ENCODE data around the gene AGBL4. TPM values are rescaled to one million over a fixed set of nuclear protein-coding genes. Genes with fewer than 3 reads are reported as not detected.

AGBL4 gene
- total RNA-seq, 3 donors from 2014 or later = 0.46 to 0.57 TPM; not detected in 1

GRCh38 chr1:48688102-48688760 is 1335.5 kb downstream of the AGBL4 start:
- ATAC-seq = no peak
- DNase-seq = no peak
- H3K9me3 ChIP-seq = no peaks in the 10 kb centered on the region
- H3K4me1 ChIP-seq (ENCODE audit: low read depth) = no peaks in the 10 kb centered on the region
- no peak overlapping the region for H3K4me3 ChIP-seq
- intact Hi-C loops (cut with DNase I, micrococcal nuclease) = no loop called here
- no peak for TF ChIP-seq CTCF (IDR thresholded peaks at IDR 0.05)
- no peaks in the 10 kb centered on the region for H3K36me3 ChIP-seq (ENCODE audit: low read depth)

- Histone ChIP-seq H3K36me3 (ENCODE audit: low read depth) (no peaks in the 10 kb centered on the region), H3K4me1 (ENCODE audit: low read depth) (no peaks in the 10 kb centered on the region), H3K4me3 (no peak overlapping the region), H3K9me3 (no peaks in the 10 kb centered on the region)
- ATAC-seq (no peak), DNase-seq (no peak)
- TF ChIP-seq CTCF (IDR thresholded peaks at IDR 0.05) = no peak
- intact Hi-C loops (cut with DNase I, micrococcal nuclease) = no loop called here
Measured at GRCh38 chr1:48687282-48688045, 1336.3 kb downstream of the AGBL4 start.

- no peak for TF ChIP-seq CTCF (IDR thresholded peaks at IDR 0.05)
- ATAC-seq = no peak
Measured at GRCh38 chr1:48686159-48686558, 1337.6 kb downstream of the AGBL4 start.

GRCh38 chr1:48684381-48684780 is 1339.4 kb downstream of the AGBL4 start:
- Histone ChIP-seq H3K9me3 (no peaks in the 10 kb centered on the region), H3K4me1 (ENCODE audit: low read depth) (no peaks in the 10 kb centered on the region), H3K36me3 (ENCODE audit: low read depth) (no peaks in the 10 kb centered on the region), H3K4me3 (no peak overlapping the region)
- ATAC-seq = no peak
- intact Hi-C loops (cut with DNase I, micrococcal nuclease) = no loop called here
- DNase-seq = no peak
- no peak for TF ChIP-seq CTCF (IDR thresholded peaks at IDR 0.05)

More at GRCh38 chr1:48686159-48686558, 1337.6 kb downstream of the AGBL4 start:
- no peaks in the 10 kb centered on the region for H3K4me1 ChIP-seq (ENCODE audit: low read depth)
- H3K36me3 ChIP-seq (ENCODE audit: low read depth) = no peaks in the 10 kb centered on the region
- intact Hi-C loops (cut with DNase I, micrococcal nuclease) = no loop called here
- H3K9me3 ChIP-seq = no peaks in the 10 kb centered on the region
- no peak overlapping the region for H3K4me3 ChIP-seq
- no peak for DNase-seq

GRCh38 chr1:48683839-48684238 is 1339.9 kb downstream of the AGBL4 start:
- no peak for TF ChIP-seq CTCF (IDR thresholded peaks at IDR 0.05)
- intact Hi-C loops (cut with DNase I, micrococcal nuclease) = no loop called here
- DNase-seq (no peak), ATAC-seq (no peak)
- Histone ChIP-seq H3K9me3 (no peaks in the 10 kb centered on the region), H3K4me1 (ENCODE audit: low read depth) (no peaks in the 10 kb centered on the region), H3K36me3 (ENCODE audit: low read depth) (no peaks in the 10 kb centered on the region), H3K4me3 (no peak overlapping the region)
